ENCODE results near the gene PRKCQ. TPM values are rescaled to one million over a fixed set of nuclear protein-coding genes. Genes with fewer than 3 reads are reported as not detected.

Gene PRKCQ
- total and polyA plus RNA-seq, 2 of the 4 experiments (the other 2 are of a cell fraction) = under 0.01 to 0.03 TPM

GRCh38 chr10:6406220-6407033 lies 173.6 kb downstream of the PRKCQ start:
- in situ Hi-C loops (cut with MboI; ENCODE audit: low sequenced_read_pairs) (loop anchor here (5.0 kb wide), 1 partner anchor 294 kb away; no protein-coding TSS in a partner anchor), intact Hi-C loops (cut with micrococcal nuclease) (no loop called here)
- H3K4ac ChIP-seq (ENCODE audit: low read depth, low read length) = no peak overlapping the region

More at GRCh38 chr10:6406220-6407033, 173.6 kb downstream of the PRKCQ start:
- H3K14ac ChIP-seq (replicated peaks; ENCODE audit: low read depth, low read length) = no peak overlapping the region
- dilution Hi-C loops (cut with HindIII; ENCODE audit: low sequenced_read_pairs, unreplicated experiment) = no loop called here
- ChIA-PET CTCF (interaction anchor here (0.7 to 1.7 kb wide), 5 partner anchors 203 to 449 kb away, joined by 3 to 5 read pairs (median 4); no protein-coding TSS in a partner anchor), POLR2A (ENCODE audit: unreplicated experiment) (interaction anchor here (0.6 to 1.0 kb wide), 2 partner anchors 194 to 204 kb away, joined by 5 to 6 read pairs; partner anchors contain the start of gene PFKFB3)
- H3K27ac ChIP-seq (ENCODE audit: insufficient read depth, low read length) = no peak overlapping the region
- TF ChIP-seq MXI1 (IDR thresholded peaks at IDR 0.05; ENCODE audit: borderline replicate concordance, low read depth, low read length) (no peak), FOS (IDR thresholded peaks at IDR 0.05; ENCODE audit: low read depth, low read length) (no peak), ELK1 (IDR thresholded peaks at IDR 0.05; ENCODE audit: borderline replicate concordance, low read depth, low read length) (no peak), SMC3 (IDR thresholded peaks at IDR 0.05; ENCODE audit: low read depth, low read length) (peak; percentile 41; the same call in 1 of the 2 replicates), MAFK (IDR thresholded peaks at IDR 0.05; ENCODE audit: low read depth, low read length) (no peak), RAD21 (IDR thresholded peaks at IDR 0.05; ENCODE audit: low read length) (peak; percentile 53), POLR2A (IDR thresholded peaks at IDR 0.05; ENCODE audit: low read depth, low read length) (no peak), CTCF (conservative IDR thresholded peaks at IDR 0.05; ENCODE audit: low read depth, low read length) (peak; percentile 54), RCOR1 (IDR thresholded peaks at IDR 0.05; ENCODE audit: insufficient replicate concordance, low read length) (no peak), CHD1 (IDR thresholded peaks at IDR 0.05; ENCODE audit: low read depth, low read length) (no peak), BHLHE40 (IDR thresholded peaks at IDR 0.05; ENCODE audit: low read depth, low read length) (no peak)
- no peaks in the 10 kb centered on the region for H3K36me3 ChIP-seq (ENCODE audit: control insufficient read depth, insufficient read depth, low read length)
- H4K8ac ChIP-seq (ENCODE audit: low read depth in 2 of 2, low read length in 2 of 2) = no peak overlapping the region
- H3K4me1 ChIP-seq (ENCODE audit: control insufficient read depth, insufficient read depth, low read length) = peaks cover 4% of the 10 kb centered on the region; the same call in 1 of the 2 replicates
- no peaks in the 10 kb centered on the region for H4K20me1 ChIP-seq (ENCODE audit: insufficient read depth, low read length)
- H2AK5ac ChIP-seq (ENCODE audit: low read depth, low read length) = no peak overlapping the region
- no peak overlapping the region for H2AFZ ChIP-seq (replicated peaks; ENCODE audit: low read length, poor library complexity)
- H2AK9ac ChIP-seq (replicated peaks; ENCODE audit: low read depth, low read length, poor library complexity) = no peak overlapping the region
- BruUV-seq (replicated peaks) = no TSS peak
- ATAC-seq (ENCODE audit: low read depth) = no peak
- no peak overlapping the region for H3K18ac ChIP-seq (ENCODE audit: low read depth, low read length)
- WGBS, 2 experiments (ENCODE audit: extremely low coverage in 2 of 2, insufficient read length in 1 of 2) = 80% methylated on average over 1 of the region's 10 CpGs; no CpG with 5 or more reads in 1 of the 2 experiments
- H3K9ac ChIP-seq (ENCODE audit: low read depth, low read length) = no peak overlapping the region
- no peak overlapping the region for H2BK15ac ChIP-seq (ENCODE audit: low read depth, low read length)
- H2BK20ac ChIP-seq (ENCODE audit: low read depth, low read length) = no peak overlapping the region
- H3K4me2 ChIP-seq (ENCODE audit: low read depth, low read length) = no peak overlapping the region
- no peak overlapping the region for H2BK5ac ChIP-seq (ENCODE audit: low read depth, low read length, poor library complexity, severe bottlenecking)
- H4K5ac ChIP-seq (ENCODE audit: low read depth, low read length) = no peak overlapping the region
- no peaks in the 10 kb centered on the region for H3K79me1 ChIP-seq (ENCODE audit: low read depth in 1 of 2, low read length in 2 of 2)
- no peak overlapping the region for H3K4me3 ChIP-seq (ENCODE audit: insufficient read depth, low read depth, low read length)
- no peak overlapping the region for H2BK120ac ChIP-seq (ENCODE audit: low read depth, low read length)
- no peaks in the 10 kb centered on the region for H3K9me3 ChIP-seq (ENCODE audit: control insufficient read depth, insufficient read depth, low read length)
- no peak overlapping the region for H3K56ac ChIP-seq (ENCODE audit: extremely low read depth, insufficient read depth, low read length)
- H3K23ac ChIP-seq (ENCODE audit: low read depth, low read length) = no peak overlapping the region
- no peaks in the 10 kb centered on the region; the same call in none of the 2 replicates for H3K27me3 ChIP-seq (ENCODE audit: control insufficient read depth, insufficient read depth, low read length)
- no peak overlapping the region for H4K91ac ChIP-seq (ENCODE audit: insufficient read depth, low read depth, low read length)
- peak; percentile 37 for DNase-seq
- H3K9me1 ChIP-seq (ENCODE audit: insufficient read depth, low read length) = no peaks in the 10 kb centered on the region
